ENCODE data around the gene GRM2. TPM values are rescaled to one million over a fixed set of nuclear protein-coding genes. Genes with fewer than 3 reads are reported as not detected.

Gene GRM2
- total RNA-seq, 2 experiments from 2014 or later, result 0.06 to 0.29 TPM

DNA sequence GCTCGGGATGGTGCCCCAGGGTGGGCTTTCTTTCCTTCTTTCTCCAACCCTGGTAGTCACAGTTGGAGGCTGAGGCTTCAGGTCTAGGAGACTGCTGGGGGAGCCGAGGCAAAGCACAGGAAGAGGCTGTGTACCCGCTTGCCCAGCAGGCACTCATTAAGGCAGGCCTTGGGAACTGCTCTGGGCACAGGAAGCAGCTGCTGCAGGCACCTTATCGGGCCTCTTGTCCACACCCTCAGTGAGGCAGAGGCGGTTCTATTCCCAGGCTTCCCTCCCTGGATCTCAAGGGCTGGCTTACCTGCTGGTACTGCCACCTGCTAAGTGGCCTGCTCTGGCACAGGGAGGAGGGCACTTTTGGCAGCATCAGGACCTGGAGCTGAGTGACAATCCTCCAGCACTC lies 15.8 kb upstream of the GRM2 start:
- Histone ChIP-seq H3K4me2 (ENCODE audit: low read length) (no peak overlapping the region), H3K4me3 (ENCODE audit: low read depth, low read length, poor library complexity, severe bottlenecking) (no peak overlapping the region), H3K36me3 (ENCODE audit: insufficient read depth, low read length) (peaks cover 76% of the 10 kb centered on the region), H4K20me1 (ENCODE audit: insufficient read depth, low read length) (no peaks in the 10 kb centered on the region), H3K27ac (ENCODE audit: low read depth, low read length, poor library complexity, severe bottlenecking) (no peak overlapping the region), H3K79me2 (ENCODE audit: insufficient read depth, low read depth, low read length) (no peaks in the 10 kb centered on the region), H3K9me2 (ENCODE audit: insufficient read depth, low read length) (no peaks in the 10 kb centered on the region), H2AFZ (ENCODE audit: low read length) (no peak overlapping the region), H3K4me1 (ENCODE audit: insufficient read depth, low read length, poor library complexity, severe bottlenecking) (peaks cover 12% of the 10 kb centered on the region), H3K9me3 (ENCODE audit: low read length) (no peaks in the 10 kb centered on the region)
- no TSS peak for BruUV-seq (replicated peaks)
- intact Hi-C loops (cut with micrococcal nuclease; ENCODE audit: unreplicated experiment), result no loop called here
- ChIA-PET POLR2A (interaction anchor here (0.7 kb wide), 1 partner anchor 141 kb away, joined by 6 read pairs; no protein-coding TSS in a partner anchor), CTCF (ENCODE audit: unreplicated experiment) (interaction anchor here (1.1 kb wide), 1 partner anchor 189 kb away, joined by 3 read pairs; no protein-coding TSS in a partner anchor)
- DNase-seq (ENCODE audit: low spot score), result no peak
- TF ChIP-seq CTCF (conservative IDR thresholded peaks at IDR 0.05; ENCODE audit: low read length), result no peak
- no peak for TF ChIP-seq EZH2phosphoT487 (IDR thresholded peaks at IDR 0.05; ENCODE audit: borderline replicate concordance, low read depth, low read length)

DNA sequence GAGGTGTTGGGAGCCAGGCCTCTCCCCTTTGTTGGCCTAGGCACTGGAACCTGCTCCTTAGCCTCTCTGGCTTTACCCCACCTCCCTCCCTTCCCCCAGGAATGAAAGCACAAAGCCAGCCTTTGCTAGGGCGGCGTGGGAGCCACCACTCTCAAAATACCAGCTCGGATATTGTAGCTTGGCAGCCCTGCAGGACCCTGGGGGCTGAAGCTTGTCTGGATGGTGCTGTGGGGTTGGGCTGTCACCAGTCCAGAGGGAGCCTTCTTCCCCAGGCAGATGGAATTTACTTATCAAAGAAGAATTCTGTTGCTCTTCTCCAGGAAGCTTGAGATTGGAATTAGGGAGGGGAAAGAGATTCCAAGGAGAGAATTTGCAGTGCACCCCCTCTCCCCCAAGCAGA lies 14.9 kb upstream of the GRM2 start:
- Histone ChIP-seq H3K9me2 (ENCODE audit: insufficient read depth, low read length) (no peaks in the 10 kb centered on the region), H3K79me2 (ENCODE audit: insufficient read depth, low read depth, low read length) (no peaks in the 10 kb centered on the region), H3K36me3 (ENCODE audit: insufficient read depth, low read length) (peaks cover 68% of the 10 kb centered on the region), H4K20me1 (ENCODE audit: insufficient read depth, low read length) (no peaks in the 10 kb centered on the region), H2AFZ (ENCODE audit: low read length) (no peak overlapping the region), H3K27ac (ENCODE audit: low read depth, low read length, poor library complexity, severe bottlenecking) (no peak overlapping the region), H3K9me3 (ENCODE audit: low read length) (no peaks in the 10 kb centered on the region), H3K4me3 (ENCODE audit: low read depth, low read length, poor library complexity, severe bottlenecking) (no peak overlapping the region), H3K4me1 (ENCODE audit: insufficient read depth, low read length, poor library complexity, severe bottlenecking) (peaks cover 3% of the 10 kb centered on the region), H3K4me2 (ENCODE audit: low read length) (no peak overlapping the region)
- TF ChIP-seq CTCF (conservative IDR thresholded peaks at IDR 0.05; ENCODE audit: low read length), result no peak
- no peak for TF ChIP-seq EZH2phosphoT487 (IDR thresholded peaks at IDR 0.05; ENCODE audit: borderline replicate concordance, low read depth, low read length)
- POLR2A ChIA-PET, result no interaction called here
- BruUV-seq (replicated peaks), result no TSS peak
- no peak for DNase-seq (ENCODE audit: low spot score)
- intact Hi-C loops (cut with micrococcal nuclease; ENCODE audit: unreplicated experiment), result no loop called here
- CTCF ChIA-PET (ENCODE audit: unreplicated experiment), result interaction anchor here (1.1 kb wide), 1 partner anchor 190 kb away, joined by 3 read pairs; no protein-coding TSS in a partner anchor

GRCh38 chr3:51692980-51693395 lies 13.9 kb upstream of the GRM2 start:
- no peaks in the 10 kb centered on the region for H3K9me3 ChIP-seq (ENCODE audit: low read length)
- H3K4me2 ChIP-seq (ENCODE audit: low read length), result no peak overlapping the region
- BruUV-seq (replicated peaks), result no TSS peak
- H3K27ac ChIP-seq (ENCODE audit: low read depth, low read length, poor library complexity, severe bottlenecking), result no peak overlapping the region
- no peaks in the 10 kb centered on the region for H3K4me1 ChIP-seq (ENCODE audit: insufficient read depth, low read length, poor library complexity, severe bottlenecking)
- peaks cover 68% of the 10 kb centered on the region for H3K36me3 ChIP-seq (ENCODE audit: insufficient read depth, low read length)
- no peaks in the 10 kb centered on the region for H3K9me2 ChIP-seq (ENCODE audit: insufficient read depth, low read length)
- DNase-seq (ENCODE audit: low spot score), result no peak
- intact Hi-C loops (cut with micrococcal nuclease; ENCODE audit: unreplicated experiment), result no loop called here
- ChIA-PET CTCF (ENCODE audit: unreplicated experiment) (no interaction called here), POLR2A (no interaction called here)
- no peaks in the 10 kb centered on the region for H3K79me2 ChIP-seq (ENCODE audit: insufficient read depth, low read depth, low read length)
- TF ChIP-seq CTCF (conservative IDR thresholded peaks at IDR 0.05; ENCODE audit: low read length) (no peak), EZH2phosphoT487 (IDR thresholded peaks at IDR 0.05; ENCODE audit: borderline replicate concordance, low read depth, low read length) (no peak)
- H2AFZ ChIP-seq (ENCODE audit: low read length), result no peak overlapping the region
- no peak overlapping the region for H3K4me3 ChIP-seq (ENCODE audit: low read depth, low read length, poor library complexity, severe bottlenecking)
- H4K20me1 ChIP-seq (ENCODE audit: insufficient read depth, low read length), result no peaks in the 10 kb centered on the region
